SHP77 treated with DMSO at 0.1 percent for 48 hours (cell line): Measurements from ENCODE around the gene OR4C45.
A peak's percentile ranks its signal among the peaks of the same experiment; 100 is the strongest.
"Not testable (repeated sequence)": the region's sequence is repeated elsewhere in the genome, so short reads cannot be mapped to it uniquely, and the experiment has no call there.

Experiments used
- DNase-seq: peaks from one replicate; lab custom pipeline; 2025; lab: John Stamatoyannopoulos, UW

Gene OR4C45

GRCh38 chr11:50032574-50032973 is at the start of gene OR4C45:
OR4C45 (plus strand) TSS chr11:50032874.
- DNase-seq = no peak

- DNase-seq = peak; percentile 61
These were observed 37.1 kb upstream of the OR4C45 start for GRCh38 chr11:49995565-49995964.

DNA sequence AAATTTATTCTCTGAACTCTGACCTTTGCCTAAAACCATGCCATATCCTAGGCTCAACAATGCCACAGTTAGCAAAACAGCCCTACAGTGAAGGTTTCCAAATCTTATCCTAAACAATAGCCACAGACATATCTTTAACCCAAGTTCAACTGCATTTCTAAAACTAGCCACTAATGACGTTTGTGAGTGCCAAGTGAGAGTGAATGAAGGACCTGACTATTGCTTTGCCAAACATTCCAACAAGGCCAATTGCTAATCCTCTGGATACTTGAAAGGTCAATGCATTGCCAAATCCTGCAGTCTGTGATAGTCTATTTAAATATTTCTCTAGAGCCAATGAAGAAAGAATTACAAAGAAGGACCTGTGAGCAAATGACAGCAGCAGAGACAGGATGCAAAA is 2.5 kb upstream of the OR4C45 start:
- no peak for DNase-seq

- DNase-seq = not testable (repeated sequence)
These were observed 3.6 kb downstream of the OR4C45 start for GRCh38 chr11:50036239-50036638.

DNA sequence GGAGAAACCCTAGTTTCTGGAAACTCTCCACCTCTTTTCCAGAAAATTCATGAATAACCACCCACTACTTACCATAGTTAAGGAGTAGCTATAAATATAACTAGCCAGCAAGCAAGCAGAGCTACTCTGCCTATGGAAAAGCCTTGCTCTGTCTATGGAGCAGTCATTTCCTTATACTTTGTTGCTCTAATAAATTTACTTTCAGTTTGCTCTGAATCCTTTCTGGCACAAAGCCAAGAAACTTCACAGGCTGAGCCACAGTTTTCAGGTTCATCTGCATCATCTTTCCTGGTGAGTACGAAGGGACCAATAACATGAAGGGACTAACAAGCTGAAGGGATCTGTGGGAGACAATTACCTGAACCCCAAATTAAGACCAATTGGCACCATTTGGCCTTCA is 4.6 kb downstream of the OR4C45 start:
- no peak for DNase-seq

DNA sequence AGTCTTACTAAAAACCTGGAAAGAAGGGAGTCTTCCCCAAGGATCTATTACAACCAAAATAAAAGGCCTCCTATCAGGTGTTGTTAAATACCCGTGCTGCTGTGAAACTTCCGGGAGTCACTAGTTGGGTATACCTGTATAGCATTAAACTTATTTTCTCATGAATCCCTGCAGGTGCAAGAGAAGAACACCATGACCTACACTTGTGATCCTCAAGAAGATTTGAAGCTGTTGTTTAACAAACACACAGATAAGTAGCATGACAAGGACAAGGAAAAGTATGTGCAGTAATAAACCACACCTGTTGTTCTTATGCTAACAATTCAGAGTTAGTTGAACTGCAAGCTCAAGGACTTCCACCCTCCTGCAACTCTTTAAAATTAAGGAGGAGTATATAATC is 12.0 kb downstream of the OR4C45 start:
- no peak for DNase-seq

DNA sequence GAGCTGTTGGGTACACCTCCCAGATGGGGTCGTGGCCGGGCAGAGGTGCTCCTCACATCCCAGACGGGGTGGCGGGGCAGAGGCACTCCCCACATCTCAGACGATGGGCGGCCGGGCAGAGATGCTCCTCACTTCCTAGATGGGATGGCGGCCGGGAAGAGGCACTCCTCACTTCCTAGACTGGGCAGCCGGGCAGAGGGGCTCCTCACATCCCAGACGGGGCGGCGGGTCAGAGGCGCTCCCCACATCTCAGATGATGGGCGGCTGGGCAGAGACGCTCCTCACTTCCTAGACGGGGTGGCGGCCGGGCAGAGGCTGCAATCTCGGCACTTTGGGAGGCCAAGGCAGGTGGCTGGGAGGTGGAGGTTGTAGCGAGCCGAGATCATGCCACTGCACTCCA is 30.4 kb downstream of the OR4C45 start:
- DNase-seq = not testable (repeated sequence)

DNA sequence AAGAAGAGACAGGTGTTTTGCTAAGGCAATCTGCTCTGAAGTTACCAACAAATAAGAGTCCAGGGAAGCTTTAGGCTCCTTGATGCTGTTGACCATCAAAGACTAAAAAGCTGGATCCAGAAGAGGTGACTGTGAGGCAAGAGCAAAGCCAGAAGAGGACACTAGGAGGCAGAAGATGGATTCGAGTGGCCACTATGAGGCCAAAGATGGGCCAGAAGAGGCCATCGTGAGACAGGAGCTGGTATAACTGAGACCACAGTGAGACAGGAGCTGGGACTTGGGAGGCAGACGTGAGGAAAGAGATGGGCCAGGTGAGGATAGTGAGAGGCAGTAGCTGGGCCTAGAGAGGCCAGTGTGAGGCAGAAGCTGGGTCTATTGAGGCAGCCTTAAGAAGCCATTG is 37.7 kb downstream of the OR4C45 start:
- DNase-seq = no peak

DNA sequence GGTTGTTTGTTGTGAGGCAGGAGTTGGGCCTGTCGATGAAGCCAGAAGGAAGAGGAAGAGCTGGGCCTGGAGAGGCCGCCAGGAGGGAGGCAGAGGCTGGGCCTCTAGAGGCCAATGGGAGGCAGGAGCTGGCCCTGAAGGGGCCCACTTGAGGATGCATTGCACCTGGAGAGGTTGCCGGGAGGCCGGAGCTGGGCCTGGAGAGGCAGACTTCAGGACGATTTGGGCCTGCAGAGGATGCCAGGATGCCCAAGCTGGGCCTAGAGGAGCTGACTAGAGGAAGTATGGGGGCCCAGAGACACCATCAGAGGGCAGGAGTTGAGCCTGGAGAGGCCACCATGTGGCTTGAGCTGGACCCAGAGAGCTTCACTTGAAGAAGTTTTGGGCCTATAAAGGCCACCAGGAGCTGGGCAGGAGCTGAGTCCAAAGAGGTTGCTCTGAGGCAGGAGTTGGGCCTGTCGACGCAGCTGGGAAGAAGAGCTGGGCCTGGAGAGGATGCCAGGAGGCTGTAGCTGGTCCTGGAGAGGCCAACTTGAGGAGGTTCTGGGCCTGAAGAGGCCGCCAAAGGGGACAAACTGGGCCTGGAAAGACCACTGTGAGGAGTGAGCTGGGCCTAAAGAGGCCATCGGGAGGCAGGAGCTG is 39.0 kb downstream of the OR4C45 start:
- no peak for DNase-seq

DNA sequence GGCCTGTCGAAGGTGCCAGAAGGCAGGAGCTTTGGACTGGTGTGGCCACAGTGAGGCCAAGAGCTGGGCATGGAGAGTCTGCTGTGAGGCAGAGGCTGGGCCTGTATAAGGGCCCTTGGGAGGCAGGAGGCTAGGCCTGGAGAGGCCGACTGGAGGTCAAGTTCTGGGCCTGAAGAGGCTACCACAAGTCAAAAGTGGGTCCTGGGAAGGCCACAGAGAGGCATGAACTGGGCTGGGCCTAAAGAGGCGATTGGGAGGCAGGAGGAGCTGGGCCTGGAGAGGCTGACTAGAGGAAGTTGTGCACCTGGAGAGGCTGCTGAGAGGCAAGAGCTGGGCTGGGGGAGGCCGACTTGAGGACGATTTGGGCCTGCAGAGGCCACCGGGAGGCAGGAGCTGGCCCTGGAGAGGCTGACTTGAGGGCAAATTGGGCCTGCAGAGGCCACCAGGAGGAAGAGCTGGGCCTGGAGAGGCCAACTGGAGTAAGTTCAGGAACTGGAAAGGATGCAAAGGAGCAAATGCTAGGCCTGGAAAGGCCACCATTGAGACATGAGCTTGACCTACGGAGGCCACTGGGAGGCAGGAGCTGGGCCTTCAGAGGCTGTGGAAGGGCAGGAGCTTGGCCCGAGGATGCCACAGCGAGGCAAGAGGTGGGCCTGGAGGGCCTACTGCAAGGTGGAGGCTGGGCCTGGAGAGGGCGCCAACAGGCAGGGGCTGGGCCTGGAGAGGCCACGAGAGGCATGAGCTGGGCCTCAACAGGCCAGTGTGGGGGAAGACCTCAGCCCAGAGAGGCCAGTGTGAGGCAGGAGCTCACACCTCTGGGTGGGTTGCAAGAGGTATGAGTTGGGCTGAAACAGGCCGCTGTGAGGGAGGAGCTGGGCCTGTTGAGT is 39.8 kb downstream of the OR4C45 start:
- DNase-seq = no peak

- no peak for DNase-seq
These were observed 40.7 kb downstream of the OR4C45 start for GRCh38 chr11:50073113-50074105.

GRCh38 chr11:50074161-50074560 is 41.5 kb downstream of the OR4C45 start:
- DNase-seq = no peak

DNA sequence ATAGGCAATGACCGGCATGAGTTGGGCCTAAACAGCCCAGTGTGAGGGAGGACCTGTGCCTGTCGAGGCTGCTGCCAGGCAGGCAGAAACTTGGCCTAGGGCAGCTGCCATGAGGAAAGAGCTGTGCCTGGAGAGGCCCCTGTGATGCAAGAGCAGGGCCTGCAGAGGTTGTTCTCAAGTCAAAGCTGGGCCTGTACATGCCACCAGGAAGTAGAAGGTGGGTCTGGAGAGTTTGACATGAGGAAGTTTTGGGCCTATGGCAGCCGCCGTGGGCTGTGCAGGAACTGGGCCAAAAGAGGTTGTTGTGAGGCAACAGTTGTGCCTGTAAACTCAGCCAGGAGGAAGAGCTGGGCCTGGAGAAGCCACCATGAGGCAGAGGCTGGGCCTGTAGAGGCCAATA is 43.2 kb downstream of the OR4C45 start:
- DNase-seq = no peak

DNA sequence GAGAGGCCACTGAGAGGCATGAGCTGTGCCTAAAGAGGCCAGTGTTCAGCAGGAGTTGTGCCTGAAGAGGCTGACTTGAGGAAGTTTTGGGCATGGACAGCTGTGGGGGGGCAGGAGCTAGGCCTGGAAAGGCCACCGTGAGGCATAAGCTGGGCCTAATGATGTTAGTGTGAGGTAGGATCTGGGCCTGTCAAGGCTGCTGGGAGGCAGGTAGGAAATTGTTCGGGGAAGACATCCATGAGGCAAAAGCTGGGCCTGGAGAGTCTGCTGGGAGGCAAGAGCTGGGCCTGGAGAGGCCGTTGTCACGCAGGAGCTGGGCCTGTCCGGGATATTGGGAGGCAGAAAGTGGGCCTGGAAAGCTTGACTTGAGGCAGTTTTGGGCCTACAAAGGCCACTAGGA is 44.9 kb downstream of the OR4C45 start:
- no peak for DNase-seq

- no peak for DNase-seq
These were observed 45.3 kb downstream of the OR4C45 start for GRCh38 chr11:50078001-50078400.

- not testable (repeated sequence) for DNase-seq
These were observed 46.3 kb downstream of the OR4C45 start for GRCh38 chr11:50078946-50079345.

GRCh38 chr11:50080256-50080655 is 47.6 kb downstream of the OR4C45 start:
- no peak for DNase-seq
